DOHH2 (cell line): ENCODE results near the gene DNAAF3.

Source experiments
- EZH2phosphoT487 ChIP-seq: fragments of 200-600 bp; sonication (generic); IDR thresholded peaks from 2 replicates; pipeline ENCODE4 v1.6.1; 2017; ENCODE audit warnings: borderline replicate concordance, mild to moderate bottlenecking, antibody characterized with exemption, low read length, moderate library complexity, mixed read lengths
- TF ChIP-seq, protein P1 (sequence below): fragments of 200-600 bp; sonication (generic); IDR thresholded peaks from one replicate; pipeline ENCODE4 v1.5.1; 2014; ENCODE audit warnings: antibody characterized with exemption, mild to moderate bottlenecking, low read depth, low read length; ENCODE audit not compliant: poor library complexity, severe bottlenecking

DNA sequence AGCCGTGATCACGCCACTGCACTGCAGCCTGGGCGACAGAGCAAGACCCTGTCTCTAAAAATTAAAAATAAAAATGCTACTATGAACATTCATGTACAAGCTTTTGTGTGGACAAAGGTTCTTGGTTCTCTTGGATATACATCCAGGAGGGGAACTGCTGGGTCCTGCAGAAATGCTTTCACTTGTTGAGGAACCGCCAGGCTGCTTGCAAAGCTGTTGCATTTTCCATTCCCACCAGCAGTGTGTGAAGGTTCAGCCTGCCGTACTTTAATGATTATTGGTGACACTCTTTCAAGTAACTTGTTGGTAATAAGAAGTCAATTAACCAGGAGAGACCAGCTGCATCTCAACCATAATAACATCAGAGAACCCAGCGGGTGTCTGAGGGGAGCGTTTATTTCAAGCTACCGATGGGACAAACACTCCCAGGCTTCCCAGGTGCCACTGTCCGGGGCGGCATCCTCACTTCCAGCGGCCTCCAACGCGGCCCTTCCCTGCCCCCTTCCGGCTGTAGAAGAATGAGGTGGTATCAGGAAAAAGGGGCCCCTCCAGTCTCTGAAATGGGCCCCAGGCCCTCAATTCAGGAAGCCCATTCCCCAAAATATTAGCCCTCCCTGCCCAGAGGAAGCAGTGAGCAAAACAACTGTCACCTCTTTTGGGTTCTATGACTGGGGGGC, 33.8 kb downstream of the DNAAF3 start:
- TF ChIP-seq, protein P1, sequence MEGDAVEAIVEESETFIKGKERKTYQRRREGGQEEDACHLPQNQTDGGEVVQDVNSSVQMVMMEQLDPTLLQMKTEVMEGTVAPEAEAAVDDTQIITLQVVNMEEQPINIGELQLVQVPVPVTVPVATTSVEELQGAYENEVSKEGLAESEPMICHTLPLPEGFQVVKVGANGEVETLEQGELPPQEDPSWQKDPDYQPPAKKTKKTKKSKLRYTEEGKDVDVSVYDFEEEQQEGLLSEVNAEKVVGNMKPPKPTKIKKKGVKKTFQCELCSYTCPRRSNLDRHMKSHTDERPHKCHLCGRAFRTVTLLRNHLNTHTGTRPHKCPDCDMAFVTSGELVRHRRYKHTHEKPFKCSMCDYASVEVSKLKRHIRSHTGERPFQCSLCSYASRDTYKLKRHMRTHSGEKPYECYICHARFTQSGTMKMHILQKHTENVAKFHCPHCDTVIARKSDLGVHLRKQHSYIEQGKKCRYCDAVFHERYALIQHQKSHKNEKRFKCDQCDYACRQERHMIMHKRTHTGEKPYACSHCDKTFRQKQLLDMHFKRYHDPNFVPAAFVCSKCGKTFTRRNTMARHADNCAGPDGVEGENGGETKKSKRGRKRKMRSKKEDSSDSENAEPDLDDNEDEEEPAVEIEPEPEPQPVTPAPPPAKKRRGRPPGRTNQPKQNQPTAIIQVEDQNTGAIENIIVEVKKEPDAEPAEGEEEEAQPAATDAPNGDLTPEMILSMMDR: peak; percentile 71
- TF ChIP-seq EZH2phosphoT487: no peak
